HEK293 (cell line): ENCODE measurements around the gene ASB4.

Experiments
- CTCF ChIA-PET: fragments of 350-600 bp; formaldehyde crosslinking; extraction: SDS; loops from one replicate; lab custom pipeline; 2021; ENCODE audit warnings: antibody characterized with exemption; lab: Yijun Ruan, JAX
- POLR2A ChIA-PET: fragments of 300-600 bp; formaldehyde crosslinking; extraction: SDS; loops from one replicate; lab custom pipeline; 2020; ENCODE audit warnings: antibody characterized with exemption, inconsistent platforms; lab: Yijun Ruan, JAX
- H3K27ac ChIP-seq: fragments of 200-500 bp; sonication (Bioruptor generic); 2 replicates; pipeline ENCODE4 v1.5.1; 2014; ENCODE audit warnings: low read depth, low read length, control low read depth, inconsistent platforms; ENCODE audit errors: extremely low read depth
- H3K36me3 ChIP-seq, 2 experiments: fragments of 200-500 bp in 1 of 2; sonication (Bioruptor generic) in 1 of 2; 1 replicate in 1 of 2; 2 replicates in 1 of 2; pipeline ENCODE4 v1.5.1; 2014 to 2017; ENCODE audit warnings: inconsistent platforms in 2 of 2, low read length in 2 of 2; ENCODE audit not compliant: control insufficient read depth in 2 of 2, insufficient read depth in 1 of 2
- H3K4me1 ChIP-seq: fragments of 200-500 bp; sonication (Bioruptor generic); 2 replicates; pipeline ENCODE4 v1.5.1; 2014; ENCODE audit warnings: mild to moderate bottlenecking, low read length, inconsistent platforms; ENCODE audit not compliant: control insufficient read depth, insufficient read depth
- H3K4me3 ChIP-seq: 2 replicates; pipeline ENCODE4 v1.5.1; 2011; ENCODE audit warnings: low read depth, mild to moderate bottlenecking, control low read depth, low read length, moderate library complexity
- H3K9me3 ChIP-seq: fragments of 200-500 bp; sonication (Bioruptor generic); 2 replicates; pipeline ENCODE4 v1.5.1; 2014; ENCODE audit warnings: low read depth, low read length, inconsistent platforms; ENCODE audit not compliant: control insufficient read depth, insufficient read depth
- GFI1B ChIP-seq: fragments of 450-650 bp; formaldehyde crosslinking; IDR thresholded peaks from 2 replicates; pipeline ENCODE4 v1.5.1; 2016; ENCODE audit warnings: missing biosample characterization, missing genetic modification characterization
- IKZF3 ChIP-seq: fragments of 450-650 bp; IDR thresholded peaks from 2 replicates; pipeline ENCODE4 v1.5.0; 2018; ENCODE audit warnings: missing biosample characterization, mild to moderate bottlenecking, missing genetic modification characterization, moderate library complexity
- KLF8 ChIP-seq: fragments of 450-650 bp; formaldehyde crosslinking; IDR thresholded peaks from 2 replicates; pipeline ENCODE4 v1.5.1; 2016; ENCODE audit warnings: missing biosample characterization, missing genetic modification characterization
- KLF9 ChIP-seq: fragments of 450-650 bp; formaldehyde crosslinking; IDR thresholded peaks from 2 replicates; pipeline ENCODE4 v1.5.1; 2016; ENCODE audit warnings: missing biosample characterization, missing genetic modification characterization, low read depth
- MEIS1 ChIP-seq: sonication (generic); formaldehyde crosslinking; IDR thresholded peaks from 2 replicates; pipeline ENCODE4 v1.8.1; 2022; ENCODE audit warnings: missing genetic modification reagents, mild to moderate bottlenecking, borderline replicate concordance
- OSR2 ChIP-seq: fragments of 450-650 bp; formaldehyde crosslinking; IDR thresholded peaks from 2 replicates; pipeline ENCODE4 v1.5.1; 2016; ENCODE audit warnings: missing biosample characterization, missing genetic modification characterization
- PATZ1 ChIP-seq: fragments of 450-650 bp; formaldehyde crosslinking; IDR thresholded peaks from 2 replicates; pipeline ENCODE4 v1.5.1; 2016; ENCODE audit warnings: missing biosample characterization, missing genetic modification characterization
- ZNF10 ChIP-seq: fragments of 450-650 bp; formaldehyde crosslinking; IDR thresholded peaks from 2 replicates; pipeline ENCODE4 v1.5.1; 2017; ENCODE audit warnings: missing biosample characterization, missing genetic modification characterization
- ZNF132 ChIP-seq: fragments of 450-650 bp; formaldehyde crosslinking; IDR thresholded peaks from 2 replicates; pipeline ENCODE4 v1.5.1; 2017; ENCODE audit warnings: missing biosample characterization, missing genetic modification characterization, borderline replicate concordance
- ZNF324 ChIP-seq: fragments of 450-650 bp; formaldehyde crosslinking; IDR thresholded peaks from 2 replicates; pipeline ENCODE4 v1.5.1; 2016; ENCODE audit warnings: missing biosample characterization, missing genetic modification characterization
- ZNF521 ChIP-seq: fragments of 450-650 bp; formaldehyde crosslinking; IDR thresholded peaks from 2 replicates; pipeline ENCODE4 v1.5.1; 2017; ENCODE audit warnings: missing biosample characterization, mild to moderate bottlenecking, missing genetic modification characterization
- ZNF529 ChIP-seq: fragments of 450-650 bp; formaldehyde crosslinking; IDR thresholded peaks from 2 replicates; pipeline ENCODE4 v1.5.1; 2017; ENCODE audit warnings: missing genetic modification characterization, missing biosample characterization; ENCODE audit not compliant: insufficient replicate concordance
- ZNF660 ChIP-seq: fragments of 450-650 bp; IDR thresholded peaks from 2 replicates; pipeline ENCODE4 v1.5.1; 2018; ENCODE audit warnings: missing biosample characterization, mild to moderate bottlenecking, missing genetic modification characterization
- ZNF837 ChIP-seq: fragments of 450-650 bp; formaldehyde crosslinking; IDR thresholded peaks from 2 replicates; pipeline ENCODE4 v1.5.1; 2016; ENCODE audit warnings: missing biosample characterization, missing genetic modification characterization
- ZSCAN18 ChIP-seq: fragments of 450-650 bp; formaldehyde crosslinking; IDR thresholded peaks from 2 replicates; pipeline ENCODE4 v1.5.1; 2016; ENCODE audit warnings: missing biosample characterization, missing genetic modification characterization
- TF ChIP-seq, protein P1 (sequence below): fragments of 450-650 bp; formaldehyde crosslinking; IDR thresholded peaks from 2 replicates; pipeline ENCODE4 v1.5.1; 2017; ENCODE audit warnings: missing biosample characterization, missing genetic modification characterization
- TF ChIP-seq, protein P2 (sequence below): fragments of 450-650 bp; formaldehyde crosslinking; IDR thresholded peaks from 2 replicates; pipeline ENCODE4 v1.5.1; 2016; ENCODE audit warnings: missing biosample characterization, missing genetic modification characterization
- TF ChIP-seq, protein P3 (sequence below): fragments of 450-650 bp; formaldehyde crosslinking; IDR thresholded peaks from 2 replicates; pipeline ENCODE4 v1.5.1; 2016; ENCODE audit warnings: missing biosample characterization, missing genetic modification characterization, borderline replicate concordance

Gene ASB4

GRCh38 chr7:95444796-95445195 is 40.9 kb upstream of the ASB4 start (continued):
- TF ChIP-seq ZNF529 (tag by site-specific recombination) (no peak), ZNF660 (tag by site-specific recombination) (no peak)

DNA sequence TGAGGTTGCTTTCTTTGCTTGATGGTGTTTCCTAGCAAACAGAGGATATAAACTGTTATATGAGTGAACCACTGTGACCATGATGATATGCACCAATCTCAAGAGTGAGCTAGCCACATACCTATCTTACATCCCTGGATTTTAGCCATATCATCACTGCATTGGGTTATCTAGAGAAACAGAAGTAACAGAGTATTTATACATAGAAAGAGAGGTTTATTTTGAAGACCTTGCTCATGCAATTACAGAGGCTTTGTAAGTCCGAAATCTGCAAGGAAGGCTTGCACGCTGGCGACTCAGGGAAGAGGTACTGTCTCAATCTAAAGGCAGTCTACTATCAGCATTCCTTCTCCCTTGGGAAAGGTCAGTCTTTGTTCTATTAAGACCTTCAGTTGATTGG is 39.1 kb upstream of the ASB4 start:
- no peak overlapping the region for H3K4me3 ChIP-seq
- no peak overlapping the region for H3K27ac ChIP-seq
- CTCF ChIA-PET = interaction anchor here (1.0 kb wide), 1 partner anchor 8 kb away, joined by 3 read pairs; no protein-coding TSS in a partner anchor
- no peaks in the 10 kb centered on the region for H3K9me3 ChIP-seq
- no peaks in the 10 kb centered on the region for H3K4me1 ChIP-seq
- POLR2A ChIA-PET = interaction anchor here (1.0 kb wide), 1 partner anchor 12 kb away, joined by 3 read pairs; the partner anchor contains the start of gene PON2
- H3K36me3 ChIP-seq = no peaks in the 10 kb centered on the region
- TF ChIP-seq MEIS1 (CRISPR knock-in tag) (no peak), GFI1B (tag by site-specific recombination) (no peak), ZNF132 (tag by site-specific recombination) (no peak), ZSCAN18 (no peak), KLF8 (tag by site-specific recombination) (no peak), IKZF3 (tag by site-specific recombination) (no peak), ZNF837 (tag by site-specific recombination) (no peak), ZNF324 (tag by site-specific recombination) (no peak)
- TF ChIP-seq, protein P1, sequence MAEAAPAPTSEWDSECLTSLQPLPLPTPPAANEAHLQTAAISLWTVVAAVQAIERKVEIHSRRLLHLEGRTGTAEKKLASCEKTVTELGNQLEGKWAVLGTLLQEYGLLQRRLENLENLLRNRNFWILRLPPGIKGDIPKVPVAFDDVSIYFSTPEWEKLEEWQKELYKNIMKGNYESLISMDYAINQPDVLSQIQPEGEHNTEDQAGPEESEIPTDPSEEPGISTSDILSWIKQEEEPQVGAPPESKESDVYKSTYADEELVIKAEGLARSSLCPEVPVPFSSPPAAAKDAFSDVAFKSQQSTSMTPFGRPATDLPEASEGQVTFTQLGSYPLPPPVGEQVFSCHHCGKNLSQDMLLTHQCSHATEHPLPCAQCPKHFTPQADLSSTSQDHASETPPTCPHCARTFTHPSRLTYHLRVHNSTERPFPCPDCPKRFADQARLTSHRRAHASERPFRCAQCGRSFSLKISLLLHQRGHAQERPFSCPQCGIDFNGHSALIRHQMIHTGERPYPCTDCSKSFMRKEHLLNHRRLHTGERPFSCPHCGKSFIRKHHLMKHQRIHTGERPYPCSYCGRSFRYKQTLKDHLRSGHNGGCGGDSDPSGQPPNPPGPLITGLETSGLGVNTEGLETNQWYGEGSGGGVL (tag by site-specific recombination) = no peak

DNA sequence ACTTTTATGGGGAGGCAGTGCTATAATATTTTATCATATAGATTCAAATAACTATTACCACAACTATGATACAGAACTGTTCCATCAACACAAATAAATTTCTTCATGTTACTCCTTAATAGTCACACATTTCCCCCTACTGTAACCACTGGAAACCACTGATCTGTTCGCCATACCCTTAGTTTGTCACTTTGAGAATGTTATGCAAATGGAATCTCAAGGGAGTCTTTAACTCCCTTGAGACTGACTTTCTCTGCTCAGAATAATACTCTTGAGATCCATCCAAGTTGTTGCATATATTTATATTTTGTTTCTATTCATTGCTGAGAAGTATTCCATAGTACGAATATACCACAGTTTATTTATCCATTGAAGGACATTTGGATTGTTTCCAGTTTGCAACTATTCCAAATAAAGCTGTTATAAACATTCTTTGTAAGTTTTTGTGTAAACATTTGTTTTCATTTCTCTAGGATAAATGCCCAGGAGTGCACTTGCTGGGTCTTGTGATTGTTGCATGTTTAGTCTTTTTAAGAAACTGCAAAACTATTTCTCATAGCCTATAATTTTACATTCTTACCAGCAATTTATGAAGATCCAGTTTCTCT is 31.2 kb upstream of the ASB4 start:
- Histone ChIP-seq H3K27ac (no peak overlapping the region), H3K4me3 (no peak overlapping the region), H3K36me3 (no peaks in the 10 kb centered on the region), H3K4me1 (peaks cover 2% of the 10 kb centered on the region; the same call in 1 of the 2 replicates), H3K9me3 (no peaks in the 10 kb centered on the region)
- POLR2A ChIA-PET = no interaction called here
- CTCF ChIA-PET = interaction anchor here (0.7 kb wide), 1 partner anchor 8 kb away, joined by 3 read pairs; no protein-coding TSS in a partner anchor
- TF ChIP-seq KLF9 (tag by site-specific recombination) (no peak), OSR2 (tag by site-specific recombination) (no peak), ZNF10 (tag by site-specific recombination) (no peak), ZNF521 (tag by site-specific recombination) (no peak), PATZ1 (tag by site-specific recombination) (no peak)
- TF ChIP-seq, protein P2, sequence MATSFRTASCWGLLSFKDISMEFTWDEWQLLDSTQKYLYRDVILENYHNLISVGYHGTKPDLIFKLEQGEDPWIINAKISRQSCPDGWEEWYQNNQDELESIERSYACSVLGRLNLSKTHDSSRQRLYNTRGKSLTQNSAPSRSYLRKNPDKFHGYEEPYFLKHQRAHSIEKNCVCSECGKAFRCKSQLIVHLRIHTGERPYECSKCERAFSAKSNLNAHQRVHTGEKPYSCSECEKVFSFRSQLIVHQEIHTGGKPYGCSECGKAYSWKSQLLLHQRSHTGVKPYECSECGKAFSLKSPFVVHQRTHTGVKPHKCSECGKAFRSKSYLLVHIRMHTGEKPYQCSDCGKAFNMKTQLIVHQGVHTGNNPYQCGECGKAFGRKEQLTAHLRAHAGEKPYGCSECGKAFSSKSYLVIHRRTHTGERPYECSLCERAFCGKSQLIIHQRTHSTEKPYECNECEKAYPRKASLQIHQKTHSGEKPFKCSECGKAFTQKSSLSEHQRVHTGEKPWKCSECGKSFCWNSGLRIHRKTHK (tag by site-specific recombination) = no peak
- TF ChIP-seq, protein P3, sequence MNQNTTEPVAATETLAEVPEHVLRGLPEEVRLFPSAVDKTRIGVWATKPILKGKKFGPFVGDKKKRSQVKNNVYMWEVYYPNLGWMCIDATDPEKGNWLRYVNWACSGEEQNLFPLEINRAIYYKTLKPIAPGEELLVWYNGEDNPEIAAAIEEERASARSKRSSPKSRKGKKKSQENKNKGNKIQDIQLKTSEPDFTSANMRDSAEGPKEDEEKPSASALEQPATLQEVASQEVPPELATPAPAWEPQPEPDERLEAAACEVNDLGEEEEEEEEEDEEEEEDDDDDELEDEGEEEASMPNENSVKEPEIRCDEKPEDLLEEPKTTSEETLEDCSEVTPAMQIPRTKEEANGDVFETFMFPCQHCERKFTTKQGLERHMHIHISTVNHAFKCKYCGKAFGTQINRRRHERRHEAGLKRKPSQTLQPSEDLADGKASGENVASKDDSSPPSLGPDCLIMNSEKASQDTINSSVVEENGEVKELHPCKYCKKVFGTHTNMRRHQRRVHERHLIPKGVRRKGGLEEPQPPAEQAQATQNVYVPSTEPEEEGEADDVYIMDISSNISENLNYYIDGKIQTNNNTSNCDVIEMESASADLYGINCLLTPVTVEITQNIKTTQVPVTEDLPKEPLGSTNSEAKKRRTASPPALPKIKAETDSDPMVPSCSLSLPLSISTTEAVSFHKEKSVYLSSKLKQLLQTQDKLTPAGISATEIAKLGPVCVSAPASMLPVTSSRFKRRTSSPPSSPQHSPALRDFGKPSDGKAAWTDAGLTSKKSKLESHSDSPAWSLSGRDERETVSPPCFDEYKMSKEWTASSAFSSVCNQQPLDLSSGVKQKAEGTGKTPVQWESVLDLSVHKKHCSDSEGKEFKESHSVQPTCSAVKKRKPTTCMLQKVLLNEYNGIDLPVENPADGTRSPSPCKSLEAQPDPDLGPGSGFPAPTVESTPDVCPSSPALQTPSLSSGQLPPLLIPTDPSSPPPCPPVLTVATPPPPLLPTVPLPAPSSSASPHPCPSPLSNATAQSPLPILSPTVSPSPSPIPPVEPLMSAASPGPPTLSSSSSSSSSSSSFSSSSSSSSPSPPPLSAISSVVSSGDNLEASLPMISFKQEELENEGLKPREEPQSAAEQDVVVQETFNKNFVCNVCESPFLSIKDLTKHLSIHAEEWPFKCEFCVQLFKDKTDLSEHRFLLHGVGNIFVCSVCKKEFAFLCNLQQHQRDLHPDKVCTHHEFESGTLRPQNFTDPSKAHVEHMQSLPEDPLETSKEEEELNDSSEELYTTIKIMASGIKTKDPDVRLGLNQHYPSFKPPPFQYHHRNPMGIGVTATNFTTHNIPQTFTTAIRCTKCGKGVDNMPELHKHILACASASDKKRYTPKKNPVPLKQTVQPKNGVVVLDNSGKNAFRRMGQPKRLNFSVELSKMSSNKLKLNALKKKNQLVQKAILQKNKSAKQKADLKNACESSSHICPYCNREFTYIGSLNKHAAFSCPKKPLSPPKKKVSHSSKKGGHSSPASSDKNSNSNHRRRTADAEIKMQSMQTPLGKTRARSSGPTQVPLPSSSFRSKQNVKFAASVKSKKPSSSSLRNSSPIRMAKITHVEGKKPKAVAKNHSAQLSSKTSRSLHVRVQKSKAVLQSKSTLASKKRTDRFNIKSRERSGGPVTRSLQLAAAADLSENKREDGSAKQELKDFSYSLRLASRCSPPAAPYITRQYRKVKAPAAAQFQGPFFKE (tag by site-specific recombination) = no peak
